Skeletal muscle tissue (tissue), 5 donors: Measurements from ENCODE around the gene IPO4. TPM values are rescaled to one million over a fixed set of nuclear protein-coding genes. Genes with fewer than 3 reads are reported as not detected.

ENCODE experiments used
- H3K27ac ChIP-seq: one replicate; pipeline ENCODE4 v1.7.0; 2013; ENCODE audit warnings: mild to moderate bottlenecking, low read depth, low read length, inconsistent platforms
- H3K27me3 ChIP-seq, 3 donors: one replicate each; pipeline ENCODE4 v1.7.0; 2013; ENCODE audit warnings: low read length in 3 of 3; ENCODE audit not compliant: control insufficient read depth in 3 of 3, insufficient read depth in 3 of 3
- H3K36me3 ChIP-seq, 3 donors: one replicate each; pipeline ENCODE4 v1.7.0; 2013; ENCODE audit warnings: low read length in 3 of 3; ENCODE audit not compliant: control insufficient read depth in 3 of 3, insufficient read depth in 3 of 3
- H3K4me1 ChIP-seq, 3 donors: one replicate each; pipeline ENCODE4 v1.7.0; 2013; ENCODE audit warnings: low read length in 3 of 3, mild to moderate bottlenecking in 3 of 3; ENCODE audit not compliant: control insufficient read depth in 3 of 3, insufficient read depth in 3 of 3
- H3K4me3 ChIP-seq, 3 donors: one replicate each; pipeline ENCODE4 v1.7.0; 2013; ENCODE audit warnings: low read length in 3 of 3
- H3K9ac ChIP-seq, 3 donors: one replicate each; pipeline ENCODE4 v1.7.0; 2013; ENCODE audit warnings: low read length in 3 of 3, mild to moderate bottlenecking in 3 of 3, moderate library complexity in 2 of 3, low read depth in 1 of 3
- H3K9me3 ChIP-seq, 3 donors: one replicate each; pipeline ENCODE4 v1.7.0; 2013; ENCODE audit warnings: low read length in 3 of 3; ENCODE audit not compliant: control insufficient read depth in 3 of 3
- small RNA-seq: library from RNA; depleted of rRNA; stranded (forward); fragments of <200 nt; gene quantifications from one replicate; pipeline ENCODE3, GENCODE V24; 2014
- total RNA-seq: library from RNA; depleted of rRNA; stranded (reverse); fragments of >200 nt; gene quantifications from one replicate; pipeline ENCODE4 v1.2.3, GENCODE V29; 2014
- donor health status: Osteomylitis.

Gene IPO4
- total RNA-seq, 1 donor from 2014 or later = 32.9 TPM

DNA sequence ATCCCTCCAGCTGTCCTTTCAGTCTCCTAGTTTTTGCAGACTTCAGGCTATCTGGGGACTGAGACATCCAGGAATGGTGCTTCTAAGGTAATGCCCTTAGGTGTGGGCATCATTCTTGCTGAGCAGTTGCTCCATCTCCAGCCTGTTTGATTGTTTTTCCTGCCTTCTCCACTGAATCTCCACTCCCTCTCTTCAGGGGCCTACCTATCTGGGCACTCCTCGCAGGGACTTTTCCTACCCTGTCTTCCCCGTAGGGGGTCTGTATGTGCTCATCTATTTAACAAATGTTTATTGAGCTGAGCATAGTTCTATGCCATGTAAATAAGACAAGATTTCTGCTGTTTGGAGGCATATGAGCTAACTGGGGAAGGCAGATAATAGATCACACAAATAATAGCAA, 55.6 kb downstream of the IPO4 start:
- no peaks in the 10 kb centered on the region for H3K27me3 ChIP-seq
- peak overlapping the region; percentile 70 to 88 (median 87) for H3K4me3 ChIP-seq
- H3K36me3 ChIP-seq = peaks cover 7 to 17% (median 11%) of the 10 kb centered on the region in 3 donors
- peak overlapping the region; percentile 96 for H3K27ac ChIP-seq
- H3K4me1 ChIP-seq = peaks cover 46 to 59% (median 51%) of the 10 kb centered on the region in 3 donors
- no peaks in the 10 kb centered on the region for H3K9me3 ChIP-seq
- H3K9ac ChIP-seq = peak overlapping the region; percentile 82 to 96 (median 82)

DNA sequence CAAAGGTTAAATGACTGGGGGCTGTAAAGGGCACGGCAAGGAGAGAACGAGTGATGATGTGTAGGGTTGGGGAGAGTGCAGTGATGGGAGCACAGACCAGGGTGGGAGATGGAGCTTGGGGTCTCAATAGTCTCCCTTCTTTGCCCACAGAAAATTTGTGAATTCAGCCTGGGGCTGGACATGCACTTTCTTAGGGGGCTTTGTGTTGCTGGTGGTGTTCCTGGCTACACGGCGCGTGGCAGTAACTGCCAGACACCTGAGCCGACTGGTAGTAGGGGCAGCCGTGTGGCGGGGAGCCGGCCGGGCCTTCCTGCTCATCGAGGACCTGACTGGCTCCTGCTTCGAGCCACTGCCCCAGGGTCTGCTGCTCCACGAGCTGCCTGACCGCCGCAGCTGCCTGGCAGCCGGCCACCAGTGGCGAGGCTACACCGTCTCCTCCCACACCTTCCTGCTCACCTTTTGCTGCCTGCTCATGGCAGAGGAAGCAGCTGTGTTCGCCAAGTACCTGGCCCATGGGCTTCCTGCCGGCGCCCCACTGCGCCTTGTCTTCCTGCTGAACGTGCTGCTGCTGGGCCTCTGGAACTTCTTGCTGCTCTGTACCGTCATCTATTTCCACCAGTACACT, 56.4 kb downstream of the IPO4 start:
- peak overlapping the region; percentile 96 for H3K27ac ChIP-seq
- peak overlapping the region; percentile 70 to 88 (median 87) for H3K4me3 ChIP-seq
- H3K36me3 ChIP-seq = peaks cover 0 to 9% (median 3%) of the 10 kb centered on the region in 3 donors
- peak overlapping the region; percentile 82 to 96 (median 82) for H3K9ac ChIP-seq
- no peaks in the 10 kb centered on the region for H3K9me3 ChIP-seq
- H3K4me1 ChIP-seq = peaks cover 39 to 51% (median 43%) of the 10 kb centered on the region in 3 donors
- no peaks in the 10 kb centered on the region for H3K27me3 ChIP-seq

DNA sequence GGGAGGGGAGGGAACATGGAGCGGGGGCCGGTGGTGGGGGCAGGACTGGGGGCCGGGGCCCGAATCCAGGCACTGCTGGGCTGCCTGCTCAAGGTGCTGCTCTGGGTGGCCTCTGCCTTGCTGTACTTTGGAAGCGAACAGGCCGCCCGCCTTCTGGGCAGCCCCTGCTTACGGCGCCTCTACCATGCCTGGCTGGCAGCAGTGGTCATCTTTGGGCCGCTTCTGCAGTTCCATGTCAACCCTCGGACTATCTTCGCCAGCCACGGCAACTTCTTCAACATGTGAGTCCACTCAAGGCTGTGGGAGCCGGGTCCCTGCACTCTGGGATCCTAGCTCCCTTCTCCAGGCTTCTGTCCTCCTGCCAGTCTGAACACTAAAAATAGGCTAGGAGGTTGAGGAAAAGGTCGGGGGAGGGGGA, 57.1 kb downstream of the IPO4 start:
- H3K27me3 ChIP-seq = no peaks in the 10 kb centered on the region
- peaks cover 33 to 44% (median 37%) of the 10 kb centered on the region in 3 donors for H3K4me1 ChIP-seq
- H3K4me3 ChIP-seq = peak overlapping the region; percentile 70 to 88 (median 87)
- H3K27ac ChIP-seq = peak overlapping the region; percentile 96
- H3K36me3 ChIP-seq = peaks cover 0 to 9% (median 0%) of the 10 kb centered on the region in 3 donors
- H3K9me3 ChIP-seq = no peaks in the 10 kb centered on the region
- peak overlapping the region; percentile 82 to 96 (median 82) for H3K9ac ChIP-seq

DNA sequence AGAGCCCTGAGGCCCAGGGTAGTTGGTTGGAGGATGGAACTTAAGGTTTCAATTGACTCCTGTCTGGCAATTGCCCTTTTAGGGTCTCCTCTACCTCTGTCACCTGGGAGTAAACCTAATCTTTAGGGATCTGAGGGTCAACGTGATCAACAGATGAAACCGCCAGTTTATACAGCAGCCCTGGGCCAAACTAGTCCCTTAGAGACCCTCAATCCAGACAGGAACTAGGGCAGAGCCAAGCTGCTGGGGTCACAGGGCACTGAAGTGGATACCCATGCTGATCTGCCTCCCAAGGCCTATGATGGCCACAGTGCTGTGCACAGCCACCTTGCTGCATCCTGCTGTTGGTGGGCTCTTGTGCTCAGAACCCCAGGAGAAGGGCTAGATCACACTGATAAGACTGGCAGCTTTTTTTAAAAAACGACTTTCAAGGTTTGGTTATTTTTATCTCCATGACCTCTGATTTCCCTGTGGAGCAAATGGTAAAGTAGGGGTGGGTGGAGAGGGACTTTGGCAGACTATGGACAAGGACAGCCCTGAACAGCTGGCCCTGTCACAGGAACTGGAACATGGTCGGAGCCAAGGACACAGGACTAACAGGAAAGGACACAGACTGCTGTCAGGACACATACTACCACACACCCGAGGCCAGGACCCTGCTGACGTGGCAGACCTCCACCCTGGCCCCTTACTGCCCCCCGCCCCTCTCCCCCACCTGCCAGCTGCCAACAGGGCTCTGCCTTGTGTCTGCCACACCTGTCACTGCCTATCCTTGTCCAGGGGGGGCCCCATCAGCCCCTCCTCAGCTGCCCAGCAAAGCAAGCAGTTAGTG, 57.7 kb downstream of the IPO4 start:
- Histone ChIP-seq H3K36me3 (peaks cover 0 to 9% (median 0%) of the 10 kb centered on the region in 3 donors), H3K4me1 (peaks cover 31 to 41% (median 34%) of the 10 kb centered on the region in 3 donors), H3K9ac (peak overlapping the region; percentile 82 to 96 (median 82)), H3K27ac (peak overlapping the region; percentile 96), H3K9me3 (no peaks in the 10 kb centered on the region), H3K27me3 (no peaks in the 10 kb centered on the region), H3K4me3 (peak overlapping the region; percentile 69 to 87 (median 78))

DNA sequence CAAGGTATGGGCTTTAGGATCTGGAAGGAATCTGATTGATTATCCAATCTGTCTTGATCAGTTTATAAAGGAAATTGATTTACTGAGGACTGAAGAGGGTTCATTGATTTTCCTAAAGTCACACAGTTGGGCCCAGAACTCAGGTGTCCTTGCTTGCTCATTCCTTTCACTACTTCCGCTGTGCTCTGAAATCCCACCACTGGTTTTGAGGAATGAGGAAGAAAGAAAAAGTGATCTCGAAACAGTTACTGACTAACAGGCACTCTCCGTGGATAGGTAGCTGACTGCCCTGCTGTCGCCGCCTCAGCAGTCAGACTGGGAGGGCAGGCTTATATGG, 58.3 kb downstream of the IPO4 start, which contains the start of gene FITM1:
Gene FITM1 (plus strand): TSS at position 280 of the 337 bp plus-strand sequence. CDS start 905 bp downstream, outside the sequence.
- H3K27ac ChIP-seq = peak within 1 kb of the TSS; percentile 96

More for the DNA sequence above, 58.3 kb downstream of the IPO4 start, which contains the start of gene FITM1:
- H3K4me1 ChIP-seq = peaks cover 27 to 37% (median 30%) of the 10 kb centered on the region in 3 donors
- H3K36me3 ChIP-seq = peaks cover 0 to 9% (median 0%) of the 10 kb centered on the region in 3 donors
- peak within 1 kb of the TSS; percentile 82 to 96 (median 82) for H3K9ac ChIP-seq
- H3K9me3 ChIP-seq = no peaks in the 10 kb centered on the region
- H3K4me3 ChIP-seq = peak within 1 kb of the TSS; percentile 70 to 88 (median 87)
- no peaks in the 10 kb centered on the region for H3K27me3 ChIP-seq

Small RNA genes lying within 50 kb of the gene (small RNA-seq; reads per million reads assigned to genes)
- gene AL136295.4 (not detected), gene CHMP4A (not detected), gene IPO4 (not detected), gene IRF9 (not detected), gene MDP1 (not detected), gene RNA5SP383 (0.23 reads per million, percentile 10 among the genes with 10 or more reads in this experiment)

Other genes with a start within 250 kb of the IPO4 start
- gene DHRS4, start 235.0 kb downstream of the IPO4 start, total RNA-seq = 21.4 TPM
- 8.9 TPM for gene DHRS4L2, start 199.9 kb downstream of the IPO4 start, total RNA-seq
- under 0.01 TPM for gene CARMIL3, start 136.8 kb downstream of the IPO4 start, total RNA-seq
- gene CPNE6, start 117.3 kb downstream of the IPO4 start, total RNA-seq = not detected
- gene PCK2, start 94.5 kb downstream of the IPO4 start, total RNA-seq = 3.7 TPM
- 85.6 TPM for gene DCAF11, start 74.0 kb downstream of the IPO4 start, total RNA-seq
- gene NRL, start 73.9 kb downstream of the IPO4 start, total RNA-seq = 2.1 TPM
- 172 TPM for gene FITM1, start 58.2 kb downstream of the IPO4 start, total RNA-seq
- gene PSME1, start 52.6 kb downstream of the IPO4 start, total RNA-seq = 89.8 TPM
- gene EMC9, start 47.2 kb downstream of the IPO4 start, total RNA-seq = 12.0 TPM
- gene PSME2, start 42.2 kb downstream of the IPO4 start, total RNA-seq = 58.5 TPM
- 33.4 TPM for gene RNF31, start 41.3 kb downstream of the IPO4 start, total RNA-seq
- gene IRF9, start 27.6 kb downstream of the IPO4 start, total RNA-seq = 50.6 TPM
- 2.1 TPM for gene REC8, start 16.7 kb downstream of the IPO4 start, total RNA-seq
- gene TM9SF1, start 6.6 kb upstream of the IPO4 start, total RNA-seq = 18.3 TPM
- gene TSSK4, start 16.9 kb upstream of the IPO4 start, total RNA-seq = 0.52 TPM
- gene CHMP4A, start 24.7 kb upstream of the IPO4 start, total RNA-seq = 29.2 TPM
- 9.9 TPM for gene MDP1, start 27.2 kb upstream of the IPO4 start, total RNA-seq
- gene NEDD8, start 43.6 kb upstream of the IPO4 start, total RNA-seq = 81.9 TPM
- 49.6 TPM for gene GMPR2, start 44.1 kb upstream of the IPO4 start, total RNA-seq
- gene TINF2, start 53.8 kb upstream of the IPO4 start, total RNA-seq = 34.4 TPM
- 0.52 TPM for gene TGM1, start 74.4 kb upstream of the IPO4 start, total RNA-seq
- 11.5 TPM for gene RABGGTA, start 82.8 kb upstream of the IPO4 start, total RNA-seq
- 6.3 TPM for gene DHRS1, start 111.0 kb upstream of the IPO4 start, total RNA-seq
- 22.4 TPM for gene NOP9, start 111.0 kb upstream of the IPO4 start, total RNA-seq
- 4.7 TPM for gene CIDEB, start 119.2 kb upstream of the IPO4 start, total RNA-seq
- 1.6 TPM for gene LTB4R2, start 121.3 kb upstream of the IPO4 start, total RNA-seq
- gene LTB4R, start 122.7 kb upstream of the IPO4 start, total RNA-seq = 2.1 TPM
- 9.9 TPM for gene ADCY4, start 146.3 kb upstream of the IPO4 start, total RNA-seq
- 1.6 TPM for gene RIPK3, start 151.2 kb upstream of the IPO4 start, total RNA-seq
- gene NFATC4, start 179.4 kb upstream of the IPO4 start, total RNA-seq = 21.4 TPM
- 19.3 TPM for gene NYNRIN, start 210.2 kb upstream of the IPO4 start, total RNA-seq
- gene CBLN3, start 240.9 kb upstream of the IPO4 start, total RNA-seq = under 0.01 TPM
- 38.1 TPM for gene KHNYN, start 241.1 kb upstream of the IPO4 start, total RNA-seq